Mesodermal cell (in vitro differentiated cells): ENCODE data around the gene ARHGAP30.
"Not testable (repeated sequence)": the region's sequence is repeated elsewhere in the genome, so short reads cannot be mapped to it uniquely, and the experiment has no call there.

Experiments
- H3K27ac ChIP-seq: 2 replicates; pipeline ENCODE4 v1.7.0; 2013; ENCODE audit warnings: mild to moderate bottlenecking, low read depth, low read length, moderate library complexity; ENCODE audit not compliant: severe bottlenecking
- H3K36me3 ChIP-seq: 2 replicates; pipeline ENCODE4 v1.7.1; 2013; ENCODE audit warnings: mild to moderate bottlenecking, low read length, moderate library complexity; ENCODE audit not compliant: control insufficient read depth, insufficient read depth
- H3K4me1 ChIP-seq: one replicate; pipeline ENCODE4 v1.7.1; 2013; ENCODE audit warnings: mild to moderate bottlenecking, low read length; ENCODE audit not compliant: insufficient read depth, control insufficient read depth, poor library complexity, severe bottlenecking
- H3K4me3 ChIP-seq: 2 replicates; pipeline ENCODE4 v1.7.0; 2013; ENCODE audit warnings: low read length, control low read depth, mild to moderate bottlenecking; ENCODE audit not compliant: insufficient read depth, poor library complexity, severe bottlenecking; ENCODE audit errors: extremely low read depth
- H3K9me3 ChIP-seq: 2 replicates; pipeline ENCODE4 v1.7.1; 2013; ENCODE audit warnings: mild to moderate bottlenecking, low read length, moderate library complexity; ENCODE audit not compliant: control insufficient read depth
- WGBS, 2 experiments: methylation state at CpG; one replicate each; pipeline ENCODE4 v1.1.5; 2013; ENCODE audit warnings: missing lambda C conversion rate in 2 of 2; ENCODE audit not compliant: insufficient coverage in 2 of 2; 5-methylcytosine and 5-hydroxymethylcytosine counted together

ARHGAP30 gene

GRCh38 chr1:161069241-161069640 lies 450 bp downstream of the ARHGAP30 start:
- no peaks in the 10 kb centered on the region for H3K4me1 ChIP-seq
- H3K9me3 ChIP-seq, result no peaks in the 10 kb centered on the region
- no peak overlapping the region for H3K27ac ChIP-seq
- H3K36me3 ChIP-seq, result no peaks in the 10 kb centered on the region
- WGBS, 2 experiments, result 93 to 100% methylated on average over 8 of the region's 9 CpGs
- H3K4me3 ChIP-seq, result no peak overlapping the region

DNA sequence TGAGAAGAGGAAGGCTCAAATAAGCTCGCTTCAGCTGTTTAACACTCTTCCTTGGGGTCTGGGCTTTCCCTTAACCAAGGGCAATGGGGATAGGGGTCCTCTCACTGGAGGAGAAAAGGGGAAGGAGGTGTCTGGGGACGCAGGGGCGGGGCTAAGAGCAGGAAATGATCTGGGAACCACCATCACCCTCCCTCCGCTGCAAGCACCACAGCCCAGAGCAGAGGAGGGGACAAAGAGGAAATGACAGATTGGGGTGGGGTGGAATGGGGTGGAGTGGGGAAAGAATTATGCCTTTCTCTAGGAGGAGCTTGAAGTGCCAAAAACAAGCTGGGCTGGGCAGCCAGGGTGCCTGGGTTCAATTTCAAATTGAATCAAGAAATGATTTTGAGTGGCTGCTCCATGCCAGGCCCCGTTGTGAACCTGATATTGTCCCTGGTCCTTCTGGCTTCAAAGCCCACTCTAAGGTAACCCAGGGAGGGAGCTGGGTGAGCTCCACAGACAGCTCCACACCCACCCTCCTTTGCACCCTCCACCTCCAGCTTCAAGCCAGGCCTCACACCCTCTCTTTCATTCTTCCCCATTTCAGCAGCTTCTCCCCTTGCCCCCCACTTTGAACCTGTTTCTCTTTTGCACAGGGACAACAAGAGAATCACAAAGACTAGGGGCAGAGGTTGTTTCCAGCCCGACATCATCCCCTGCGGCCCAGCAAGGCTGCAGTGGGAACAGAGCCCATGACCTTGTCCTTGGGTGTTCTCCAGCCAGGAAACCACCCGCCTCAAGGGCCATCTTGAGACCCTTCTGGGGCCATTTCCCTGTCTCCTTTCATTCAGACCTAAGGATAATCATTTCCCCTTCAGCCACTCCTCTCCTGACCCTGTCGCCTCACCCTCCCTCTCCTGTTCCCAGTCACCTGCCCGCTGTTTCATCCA lies 1.1 kb downstream of the ARHGAP30 start:
- H3K27ac ChIP-seq, result no peak overlapping the region
- no peaks in the 10 kb centered on the region for H3K9me3 ChIP-seq
- 92 to 98% methylated on average over 5 to 6 of the region's 10 CpGs for WGBS, 2 experiments
- no peak overlapping the region for H3K4me3 ChIP-seq
- H3K36me3 ChIP-seq, result no peaks in the 10 kb centered on the region
- no peaks in the 10 kb centered on the region for H3K4me1 ChIP-seq

DNA sequence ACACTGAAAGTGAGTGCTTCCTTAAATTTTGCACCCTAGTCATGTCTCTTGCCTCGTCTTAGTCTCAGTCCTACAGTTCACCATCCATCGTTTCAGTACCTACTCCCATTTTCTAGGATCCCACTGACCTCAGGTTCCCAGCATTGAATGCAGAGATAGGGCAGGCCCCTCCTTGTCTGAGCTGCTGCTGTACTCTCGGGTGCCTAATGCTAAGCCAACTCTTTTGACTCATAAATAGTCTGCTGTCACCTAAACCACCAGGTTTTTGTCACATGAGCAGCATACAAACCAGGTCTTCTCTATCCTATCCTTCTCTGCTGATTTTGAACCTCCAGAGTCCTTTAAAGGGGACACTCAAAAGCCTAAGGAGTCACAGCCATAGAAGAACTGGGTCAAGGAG lies 3.0 kb downstream of the ARHGAP30 start:
- H3K9me3 ChIP-seq, result no peaks in the 10 kb centered on the region
- H3K27ac ChIP-seq, result no peak overlapping the region
- WGBS, 2 experiments, result 85 to 100% methylated on average over 1 to 3 of the region's 3 CpGs
- H3K36me3 ChIP-seq, result no peaks in the 10 kb centered on the region
- H3K4me1 ChIP-seq, result no peaks in the 10 kb centered on the region
- no peak overlapping the region for H3K4me3 ChIP-seq

- not testable (repeated sequence) for H3K4me1 ChIP-seq, H3K9me3 ChIP-seq, H3K27ac ChIP-seq, H3K4me3 ChIP-seq, H3K36me3 ChIP-seq
- WGBS, 2 experiments, result 97 to 98% methylated on average over 5 of the region's 7 CpGs
These were observed 4.0 kb downstream of the ARHGAP30 start for GRCh38 chr1:161065681-161066080.

DNA sequence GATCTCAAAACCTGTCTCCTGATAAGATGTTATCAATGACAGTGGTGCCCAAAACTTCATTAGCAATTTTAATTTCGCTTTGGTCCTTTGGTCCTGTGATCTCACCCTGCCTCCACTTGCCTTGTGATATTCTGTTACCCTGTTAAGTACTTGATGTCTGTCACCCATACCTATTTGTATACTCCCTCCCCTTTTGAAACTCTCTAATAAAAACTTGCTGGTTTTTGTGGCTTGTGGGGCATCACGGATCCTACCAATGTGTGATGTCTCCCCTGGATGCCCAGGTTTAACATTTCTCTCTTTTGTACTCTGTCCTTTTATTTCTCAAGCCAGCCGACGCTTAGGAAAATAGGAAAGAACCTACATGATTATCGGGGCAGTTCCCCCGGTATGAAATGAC lies 5.8 kb downstream of the ARHGAP30 start:
- H3K4me1 ChIP-seq, H3K36me3 ChIP-seq, H3K27ac ChIP-seq, H3K9me3 ChIP-seq, H3K4me3 ChIP-seq: not testable (repeated sequence)
- WGBS, 2 experiments, result 43 to 50% methylated on average over 2 to 3 of the region's 6 CpGs

DNA sequence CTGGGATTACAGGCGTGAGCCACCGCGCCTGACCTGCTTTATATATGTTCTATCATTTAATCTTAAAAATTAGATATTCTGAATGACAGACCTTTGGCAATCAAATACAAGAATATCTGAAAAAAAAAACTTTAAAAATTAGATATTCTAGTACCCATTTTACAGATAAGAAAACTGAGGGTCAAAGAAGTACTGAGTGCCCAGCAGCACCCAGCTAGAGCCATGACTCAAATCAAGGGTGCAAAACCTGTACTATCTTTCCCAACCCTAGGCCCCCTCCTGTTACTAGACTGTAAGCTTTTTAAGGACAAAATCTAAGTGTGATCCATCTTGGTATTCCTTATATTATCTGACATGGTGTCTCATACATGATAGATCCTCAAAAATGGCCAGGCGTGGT lies 8.3 kb downstream of the ARHGAP30 start:
- Histone ChIP-seq H3K4me1 (no peaks in the 10 kb centered on the region), H3K36me3 (no peaks in the 10 kb centered on the region), H3K4me3 (no peak overlapping the region), H3K27ac (no peak overlapping the region), H3K9me3 (no peaks in the 10 kb centered on the region)
- 86 to 100% methylated on average over 1 of the region's 4 CpGs for WGBS, 2 experiments

DNA sequence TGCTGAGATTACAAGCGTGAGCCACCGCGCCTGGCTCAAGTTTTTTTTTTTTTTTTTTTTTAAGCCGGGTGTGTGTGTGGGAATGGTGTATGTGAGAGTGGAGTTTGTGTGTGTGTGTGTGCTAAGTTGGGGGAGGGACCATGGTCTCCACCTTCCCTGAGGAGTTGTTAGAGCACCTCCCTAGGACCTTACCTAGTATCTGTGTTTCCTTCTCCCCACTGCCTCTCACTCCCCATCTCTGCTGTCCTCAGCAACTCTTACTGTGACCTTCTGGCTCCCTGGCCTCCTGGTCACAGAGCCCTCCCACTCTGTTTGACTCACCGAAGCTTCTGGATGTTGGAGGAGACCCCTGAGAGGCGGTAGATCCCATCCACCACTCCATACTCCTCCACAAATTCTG lies 10.4 kb downstream of the ARHGAP30 start:
- Histone ChIP-seq H3K36me3 (no peaks in the 10 kb centered on the region), H3K27ac (no peak overlapping the region), H3K4me3 (no peak overlapping the region), H3K9me3 (no peaks in the 10 kb centered on the region), H3K4me1 (no peaks in the 10 kb centered on the region)
- WGBS, 2 experiments, result 85 to 100% methylated on average over 1 to 5 of the region's 6 CpGs

GRCh38 chr1:161054805-161055204 lies 14.9 kb downstream of the ARHGAP30 start:
- Histone ChIP-seq H3K9me3 (peaks cover 2% of the 10 kb centered on the region), H3K4me1 (no peaks in the 10 kb centered on the region), H3K27ac (no peak overlapping the region), H3K4me3 (no peak overlapping the region), H3K36me3 (no peaks in the 10 kb centered on the region)
- 95 to 100% methylated on average over 4 to 5 of the region's 7 CpGs for WGBS, 2 experiments

DNA sequence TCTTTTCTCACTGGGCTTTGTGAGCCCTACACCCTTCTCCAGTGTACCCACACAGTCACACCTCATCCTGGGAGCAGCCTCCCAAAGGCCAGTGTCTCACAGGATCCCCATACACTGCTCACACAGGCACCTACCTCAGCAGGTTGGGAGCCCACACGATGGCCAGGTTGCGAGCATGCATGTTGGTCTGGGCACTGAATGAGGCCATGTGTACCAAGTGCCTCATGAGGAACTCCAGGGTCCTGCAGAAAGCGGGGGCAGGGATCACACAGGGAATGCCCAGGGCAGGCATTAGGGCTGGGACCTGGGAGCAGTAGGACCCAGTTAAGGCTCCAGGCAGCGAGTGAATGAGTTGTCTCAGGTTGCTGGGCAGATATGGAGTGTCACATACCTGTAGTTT lies 15.5 kb downstream of the ARHGAP30 start:
- Histone ChIP-seq H3K4me1 (no peaks in the 10 kb centered on the region), H3K9me3 (peaks cover 8% of the 10 kb centered on the region), H3K36me3 (no peaks in the 10 kb centered on the region), H3K4me3 (no peak overlapping the region), H3K27ac (no peak overlapping the region)
- 87 to 93% methylated on average over 3 to 4 of the region's 4 CpGs for WGBS, 2 experiments

- no peak overlapping the region for H3K4me3 ChIP-seq
- H3K36me3 ChIP-seq, result no peaks in the 10 kb centered on the region
- no peak overlapping the region for H3K27ac ChIP-seq
- peaks cover 10% of the 10 kb centered on the region for H3K9me3 ChIP-seq
- H3K4me1 ChIP-seq, result no peaks in the 10 kb centered on the region
- 73 to 75% methylated on average over 2 to 3 of the region's 3 CpGs for WGBS, 2 experiments
These were observed 16.8 kb downstream of the ARHGAP30 start for GRCh38 chr1:161052899-161053298.

GRCh38 chr1:161051219-161051618 lies 18.5 kb downstream of the ARHGAP30 start:
- 89 to 95% methylated on average over 9 to 10 of the region's 10 CpGs for WGBS, 2 experiments
- Histone ChIP-seq H3K36me3 (no peaks in the 10 kb centered on the region), H3K4me1 (no peaks in the 10 kb centered on the region)

More at GRCh38 chr1:161051219-161051618, 18.5 kb downstream of the ARHGAP30 start:
- Histone ChIP-seq H3K9me3 (peaks cover 18% of the 10 kb centered on the region), H3K27ac (no peak overlapping the region), H3K4me3 (no peak overlapping the region)
